Measurements from ENCODE around the gene NOSIP. TPM values are rescaled to one million over a fixed set of nuclear protein-coding genes. Genes with fewer than 3 reads are reported as not detected.
A peak's percentile ranks its signal among the peaks of the same experiment; 100 is the strongest.

NOSIP gene
- polyA plus RNA-seq, 1 donor, result 51.3 TPM

- DNase-seq, result no peak
- H3K27me3 ChIP-seq (ENCODE audit: control insufficient read depth, insufficient read depth, low read length), result no peaks in the 10 kb centered on the region
- H3K4me1 ChIP-seq (ENCODE audit: control insufficient read depth, insufficient read depth, low read length), result peaks cover 21% of the 10 kb centered on the region
- no peak overlapping the region for H3K27ac ChIP-seq (ENCODE audit: low read length)
- no CpG with 5 or more reads among the region's 7 CpGs for WGBS (ENCODE audit: insufficient coverage, low lambda C conversion rate)
- peaks cover 16% of the 10 kb centered on the region for H3K36me3 ChIP-seq (ENCODE audit: control insufficient read depth, insufficient read depth, low read length)
- H3K9me3 ChIP-seq (ENCODE audit: control insufficient read depth, low read depth, low read length), result no peaks in the 10 kb centered on the region
- no peak overlapping the region for H3K4me3 ChIP-seq (ENCODE audit: low read length)
Measured at GRCh38 chr19:49573009-49573408, 7.3 kb downstream of the NOSIP start.

DNA sequence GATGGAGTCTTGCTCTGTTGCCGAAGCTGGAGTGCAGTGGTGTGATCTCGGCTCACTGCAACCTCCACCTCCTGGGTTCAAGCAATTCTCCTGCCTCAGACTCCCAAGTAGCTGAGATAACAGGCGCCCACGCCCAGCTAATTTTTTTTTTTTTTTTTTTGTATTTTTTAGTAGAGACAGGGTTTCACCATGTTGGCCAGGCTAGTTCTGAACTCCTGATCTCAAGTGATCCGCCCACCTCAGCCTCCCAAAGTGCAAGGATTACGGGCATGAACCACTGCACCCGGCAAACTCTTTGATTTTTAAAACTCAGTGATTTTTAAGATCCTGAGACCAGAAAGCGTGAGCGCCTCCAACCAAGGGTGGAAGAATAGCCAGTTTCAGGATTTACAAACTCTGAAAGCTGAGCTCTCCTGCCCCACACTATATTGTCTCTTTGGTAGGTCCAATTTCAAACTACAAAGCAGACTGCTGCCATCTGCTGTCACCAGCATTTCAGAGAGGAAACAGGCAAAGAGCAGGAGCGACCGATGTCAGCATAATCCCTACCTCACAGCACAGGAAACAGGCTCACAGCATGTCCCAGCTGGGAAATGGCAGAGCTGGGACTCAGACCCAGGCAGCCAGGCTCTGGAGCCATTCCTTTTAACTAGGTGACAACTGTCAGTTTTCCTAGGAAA, 9.2 kb downstream of the NOSIP start:
- peak in 1 of 2 donors; percentile 50 for DNase-seq
- Histone ChIP-seq H3K36me3 (ENCODE audit: control insufficient read depth, insufficient read depth, low read length) (peaks cover 14% of the 10 kb centered on the region), H3K4me3 (ENCODE audit: low read length) (no peak overlapping the region), H3K27ac (ENCODE audit: low read length) (no peak overlapping the region), H3K4me1 (ENCODE audit: control insufficient read depth, insufficient read depth, low read length) (peaks cover 21% of the 10 kb centered on the region), H3K9me3 (ENCODE audit: control insufficient read depth, low read depth, low read length) (no peaks in the 10 kb centered on the region), H3K27me3 (ENCODE audit: control insufficient read depth, insufficient read depth, low read length) (no peaks in the 10 kb centered on the region)
- 62% methylated on average over 2 of the region's 11 CpGs for WGBS (ENCODE audit: insufficient coverage, low lambda C conversion rate)

- Histone ChIP-seq H3K4me3 (ENCODE audit: low read length) (no peak overlapping the region), H3K36me3 (ENCODE audit: control insufficient read depth, insufficient read depth, low read length) (peaks cover 9% of the 10 kb centered on the region), H3K9me3 (ENCODE audit: control insufficient read depth, low read depth, low read length) (no peaks in the 10 kb centered on the region), H3K27ac (ENCODE audit: low read length) (no peak overlapping the region), H3K27me3 (ENCODE audit: control insufficient read depth, insufficient read depth, low read length) (no peaks in the 10 kb centered on the region), H3K4me1 (ENCODE audit: control insufficient read depth, insufficient read depth, low read length) (peaks cover 22% of the 10 kb centered on the region)
- 67% methylated on average over 1 of the region's 14 CpGs for WGBS (ENCODE audit: insufficient coverage, low lambda C conversion rate)
- peak in 1 of 2 donors; percentile 68 for DNase-seq
Measured at GRCh38 chr19:49570138-49570856, 10.1 kb downstream of the NOSIP start.

- Histone ChIP-seq H3K4me3 (ENCODE audit: low read length) (no peak overlapping the region), H3K36me3 (ENCODE audit: control insufficient read depth, insufficient read depth, low read length) (no peaks in the 10 kb centered on the region), H3K27ac (ENCODE audit: low read length) (peak overlapping the region; percentile 11), H3K9me3 (ENCODE audit: control insufficient read depth, low read depth, low read length) (no peaks in the 10 kb centered on the region), H3K4me1 (ENCODE audit: control insufficient read depth, insufficient read depth, low read length) (peaks cover 32% of the 10 kb centered on the region), H3K27me3 (ENCODE audit: control insufficient read depth, insufficient read depth, low read length) (no peaks in the 10 kb centered on the region)
- DNase-seq, result peak in 1 of 2 donors; percentile 45
- 48% methylated on average over 3 of the region's 9 CpGs for WGBS (ENCODE audit: insufficient coverage, low lambda C conversion rate)
Measured at GRCh38 chr19:49567861-49568441, 12.4 kb downstream of the NOSIP start.

GRCh38 chr19:49566302-49566701, 14.1 kb downstream of the NOSIP start:
- no peaks in the 10 kb centered on the region for H3K9me3 ChIP-seq (ENCODE audit: control insufficient read depth, low read depth, low read length)
- peaks cover 33% of the 10 kb centered on the region for H3K4me1 ChIP-seq (ENCODE audit: control insufficient read depth, insufficient read depth, low read length)
- no peaks in the 10 kb centered on the region for H3K36me3 ChIP-seq (ENCODE audit: control insufficient read depth, insufficient read depth, low read length)
- no peak overlapping the region for H3K4me3 ChIP-seq (ENCODE audit: low read length)
- no CpG with 5 or more reads among the region's 3 CpGs for WGBS (ENCODE audit: insufficient coverage, low lambda C conversion rate)
- H3K27ac ChIP-seq (ENCODE audit: low read length), result no peak overlapping the region
- no peak for DNase-seq
- H3K27me3 ChIP-seq (ENCODE audit: control insufficient read depth, insufficient read depth, low read length), result no peaks in the 10 kb centered on the region

GRCh38 chr19:49565261-49565660, 15.1 kb downstream of the NOSIP start:
- Histone ChIP-seq H3K27ac (ENCODE audit: low read length) (peak overlapping the region; percentile 31), H3K27me3 (ENCODE audit: control insufficient read depth, insufficient read depth, low read length) (no peaks in the 10 kb centered on the region), H3K4me1 (ENCODE audit: control insufficient read depth, insufficient read depth, low read length) (peaks cover 34% of the 10 kb centered on the region), H3K4me3 (ENCODE audit: low read length) (no peak overlapping the region), H3K9me3 (ENCODE audit: control insufficient read depth, low read depth, low read length) (no peaks in the 10 kb centered on the region), H3K36me3 (ENCODE audit: control insufficient read depth, insufficient read depth, low read length) (no peaks in the 10 kb centered on the region)
- WGBS (ENCODE audit: insufficient coverage, low lambda C conversion rate), result no CpG with 5 or more reads among the region's 4 CpGs
- peak in 1 of 2 donors; percentile 71 for DNase-seq

DNA sequence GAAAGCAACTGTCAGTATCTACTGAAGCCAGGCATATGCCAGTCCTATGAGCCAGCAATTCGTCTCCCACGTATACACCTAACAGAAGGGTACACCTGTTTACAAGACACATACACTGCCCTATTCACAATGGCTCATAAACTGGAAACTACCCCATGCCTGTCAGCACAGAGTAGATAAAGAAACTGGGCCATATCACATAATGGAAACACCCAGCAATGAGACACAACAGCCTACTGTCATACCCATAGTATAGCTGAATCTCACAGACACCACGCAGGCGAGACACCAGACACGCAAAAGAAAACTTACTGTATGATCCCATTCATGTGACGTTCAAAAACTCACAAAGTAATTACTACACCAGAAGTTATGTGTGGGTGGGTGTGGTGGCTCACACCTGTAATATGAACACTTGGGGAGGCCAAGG, 15.7 kb downstream of the NOSIP start:
- DNase-seq, result peak in 1 of 2 donors; percentile 46
- Histone ChIP-seq H3K9me3 (ENCODE audit: control insufficient read depth, low read depth, low read length) (no peaks in the 10 kb centered on the region), H3K27ac (ENCODE audit: low read length) (peak overlapping the region; percentile 31), H3K4me1 (ENCODE audit: control insufficient read depth, insufficient read depth, low read length) (peaks cover 35% of the 10 kb centered on the region), H3K4me3 (ENCODE audit: low read length) (no peak overlapping the region), H3K36me3 (ENCODE audit: control insufficient read depth, insufficient read depth, low read length) (peaks cover 5% of the 10 kb centered on the region), H3K27me3 (ENCODE audit: control insufficient read depth, insufficient read depth, low read length) (no peaks in the 10 kb centered on the region)
- 60% methylated on average over 1 of the region's 6 CpGs for WGBS (ENCODE audit: insufficient coverage, low lambda C conversion rate)

DNA sequence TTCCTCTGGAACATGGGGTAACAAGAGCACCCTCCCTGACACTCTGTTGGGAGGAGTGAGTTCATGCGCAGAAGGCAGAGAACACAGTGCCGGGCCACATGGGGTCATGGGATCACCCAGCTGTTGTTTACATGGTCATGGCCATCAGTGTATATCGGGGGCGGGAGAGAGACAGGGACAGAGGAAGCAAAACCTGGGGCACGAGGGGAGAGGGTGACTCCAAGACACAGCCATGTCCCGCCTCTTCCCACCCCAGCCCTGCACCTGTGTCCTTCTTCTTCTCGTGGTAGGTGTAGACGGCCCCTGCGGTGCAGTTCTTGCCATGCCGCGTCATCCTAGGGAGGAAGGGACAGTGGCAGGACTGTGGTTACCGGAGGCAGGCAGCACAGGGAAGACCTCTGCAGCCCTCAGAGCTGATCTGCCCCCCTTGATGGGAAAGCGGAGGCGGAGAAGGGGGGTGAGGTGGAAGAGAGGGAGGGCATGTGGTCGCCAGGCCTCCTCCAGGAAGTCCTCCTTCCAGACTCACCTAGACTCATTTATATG, 19.9 kb downstream of the NOSIP start:
- Histone ChIP-seq H3K4me3 (ENCODE audit: low read length) (no peak overlapping the region), H3K27me3 (ENCODE audit: control insufficient read depth, insufficient read depth, low read length) (no peaks in the 10 kb centered on the region), H3K4me1 (ENCODE audit: control insufficient read depth, insufficient read depth, low read length) (peaks cover 46% of the 10 kb centered on the region), H3K9me3 (ENCODE audit: control insufficient read depth, low read depth, low read length) (peaks cover 9% of the 10 kb centered on the region), H3K27ac (ENCODE audit: low read length) (peak overlapping the region; percentile 68), H3K36me3 (ENCODE audit: control insufficient read depth, insufficient read depth, low read length) (peaks cover 42% of the 10 kb centered on the region)
- peak in 1 of 2 donors; percentile 29 for DNase-seq
- no CpG with 5 or more reads among the region's 15 CpGs for WGBS (ENCODE audit: insufficient coverage, low lambda C conversion rate)

GRCh38 chr19:49559928-49560327, 20.4 kb downstream of the NOSIP start:
- H3K4me3 ChIP-seq (ENCODE audit: low read length), result no peak overlapping the region
- H3K4me1 ChIP-seq (ENCODE audit: control insufficient read depth, insufficient read depth, low read length), result peaks cover 43% of the 10 kb centered on the region
- no CpG with 5 or more reads among the region's 15 CpGs for WGBS (ENCODE audit: insufficient coverage, low lambda C conversion rate)
- H3K27ac ChIP-seq (ENCODE audit: low read length), result peak overlapping the region; percentile 68
- peaks cover 45% of the 10 kb centered on the region for H3K36me3 ChIP-seq (ENCODE audit: control insufficient read depth, insufficient read depth, low read length)
- H3K27me3 ChIP-seq (ENCODE audit: control insufficient read depth, insufficient read depth, low read length), result no peaks in the 10 kb centered on the region
- no peak for DNase-seq
- H3K9me3 ChIP-seq (ENCODE audit: control insufficient read depth, low read depth, low read length), result peaks cover 10% of the 10 kb centered on the region

DNA sequence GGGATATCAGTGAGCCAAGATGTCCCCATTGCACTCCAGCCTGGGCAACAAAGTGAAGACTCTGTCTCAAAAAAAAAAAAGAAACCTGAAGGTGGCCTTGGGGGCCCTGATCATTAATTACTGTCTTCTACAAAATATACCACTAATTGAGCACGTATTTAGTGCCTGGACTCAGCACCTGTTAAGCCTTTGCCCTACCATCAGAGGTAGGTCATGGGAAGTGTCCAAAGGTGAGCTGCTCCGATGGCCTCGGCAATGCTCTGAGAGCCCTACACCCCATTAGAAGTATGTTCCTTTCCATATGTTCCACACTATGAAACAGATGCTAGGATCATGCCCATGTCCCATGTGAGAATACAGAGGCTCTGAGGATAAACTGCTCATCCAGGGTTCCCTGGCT, 20.9 kb downstream of the NOSIP start:
- no CpG with 5 or more reads among the region's 3 CpGs for WGBS (ENCODE audit: insufficient coverage, low lambda C conversion rate)
- Histone ChIP-seq H3K4me1 (ENCODE audit: control insufficient read depth, insufficient read depth, low read length) (peaks cover 43% of the 10 kb centered on the region), H3K4me3 (ENCODE audit: low read length) (no peak overlapping the region), H3K36me3 (ENCODE audit: control insufficient read depth, insufficient read depth, low read length) (peaks cover 50% of the 10 kb centered on the region), H3K27me3 (ENCODE audit: control insufficient read depth, insufficient read depth, low read length) (no peaks in the 10 kb centered on the region), H3K27ac (ENCODE audit: low read length) (no peak overlapping the region), H3K9me3 (ENCODE audit: control insufficient read depth, low read depth, low read length) (peaks cover 10% of the 10 kb centered on the region)
- no peak for DNase-seq
